DOHH2 (cell line): Measurements from ENCODE around the gene PRR36.

Source experiments
- H3F3A ChIP-seq: fragments of 200-600 bp; sonication (generic), shearing (Covaris generic); 2 replicates; pipeline ENCODE4 v1.6.0; 2016; ENCODE audit warnings: antibody characterized with exemption, mild to moderate bottlenecking; ENCODE audit not compliant: control insufficient read depth, insufficient read depth
- H3K27ac ChIP-seq: fragments of 200-600 bp; sonication (generic); 2 replicates; pipeline ENCODE4 v1.5.1; 2014; ENCODE audit warnings: low read depth, mild to moderate bottlenecking, low read length, moderate library complexity
- H3K27me3 ChIP-seq: fragments of 200-600 bp; sonication (generic); 2 replicates; pipeline ENCODE4 v1.6.1; 2014; ENCODE audit warnings: mild to moderate bottlenecking, low read length, mixed read lengths; ENCODE audit not compliant: control insufficient read depth
- H3K36me3 ChIP-seq: fragments of 200-600 bp; sonication (generic); 2 replicates; pipeline ENCODE4 v1.6.1; 2014; ENCODE audit warnings: mild to moderate bottlenecking, low read length, moderate library complexity, mixed read lengths; ENCODE audit not compliant: control insufficient read depth
- H3K4me1 ChIP-seq: fragments of 200-600 bp; sonication (generic); 2 replicates; pipeline ENCODE4 v1.6.1; 2014; ENCODE audit warnings: mild to moderate bottlenecking, low read length, mixed read lengths; ENCODE audit not compliant: control insufficient read depth
- H3K4me2 ChIP-seq: fragments of 200-600 bp; sonication (generic); 2 replicates; pipeline ENCODE4 v1.6.0; 2014; ENCODE audit warnings: mild to moderate bottlenecking, low read length, moderate library complexity
- H3K4me3 ChIP-seq: fragments of 200-600 bp; sonication (generic); 2 replicates; pipeline ENCODE4 v1.5.1; 2014; ENCODE audit warnings: mild to moderate bottlenecking, low read length, mixed read lengths
- H3K79me2 ChIP-seq: fragments of 200-600 bp; sonication (generic); 2 replicates; pipeline ENCODE4 v1.6.1; 2014; ENCODE audit warnings: mild to moderate bottlenecking, low read length, mixed read lengths; ENCODE audit not compliant: control insufficient read depth
- H3K9me2 ChIP-seq: fragments of 200-600 bp; sonication (generic); replicated peaks from 2 replicates; pipeline ENCODE4 v1.6.1; 2014; ENCODE audit warnings: mild to moderate bottlenecking, low read length, mixed read lengths; ENCODE audit not compliant: control insufficient read depth
- H3K9me3 ChIP-seq: fragments of 200-600 bp; sonication (generic); 2 replicates; pipeline ENCODE4 v1.6.1; 2014; ENCODE audit warnings: antibody characterized with exemption, low read length, mixed read lengths; ENCODE audit not compliant: control insufficient read depth, insufficient read depth
- H4K20me1 ChIP-seq: fragments of 200-600 bp; sonication (generic); 2 replicates; pipeline ENCODE4 v1.6.0; 2014; ENCODE audit warnings: low read depth, mild to moderate bottlenecking, antibody characterized with exemption, low read length, moderate library complexity; ENCODE audit not compliant: control insufficient read depth, insufficient read depth
- CTCF ChIP-seq: fragments of 200-600 bp; sonication (generic); IDR thresholded peaks from one replicate; pipeline ENCODE4 v1.5.1; 2014; ENCODE audit warnings: antibody characterized with exemption, mild to moderate bottlenecking, low read depth, low read length; ENCODE audit not compliant: poor library complexity, severe bottlenecking
- EZH2phosphoT487 ChIP-seq: fragments of 200-600 bp; sonication (generic); IDR thresholded peaks from 2 replicates; pipeline ENCODE4 v1.6.1; 2017; ENCODE audit warnings: borderline replicate concordance, mild to moderate bottlenecking, antibody characterized with exemption, low read length, moderate library complexity, mixed read lengths

PRR36 gene

GRCh38 chr19:7868671-7869452 is 5.3 kb downstream of the PRR36 start:
- peaks cover 9% of the 10 kb centered on the region for H3F3A ChIP-seq
- H4K20me1 ChIP-seq, result no peaks in the 10 kb centered on the region
- peaks cover 17% of the 10 kb centered on the region for H3K27me3 ChIP-seq
- H3K27ac ChIP-seq, result no peak overlapping the region
- H3K36me3 ChIP-seq, result no peaks in the 10 kb centered on the region
- TF ChIP-seq CTCF (peak; percentile 74), EZH2phosphoT487 (no peak)
- no peaks in the 10 kb centered on the region for H3K79me2 ChIP-seq
- no peaks in the 10 kb centered on the region for H3K9me2 ChIP-seq
- peaks cover 44% of the 10 kb centered on the region for H3K4me1 ChIP-seq
- H3K9me3 ChIP-seq, result no peaks in the 10 kb centered on the region; the same call in 1 of the 2 replicates
- peak overlapping the region; percentile 75 for H3K4me3 ChIP-seq
- peak overlapping the region; percentile 99 for H3K4me2 ChIP-seq

- H3K9me3 ChIP-seq, result no peaks in the 10 kb centered on the region; the same call in 1 of the 2 replicates
- H3K4me3 ChIP-seq, result peak overlapping the region; percentile 75
- no peaks in the 10 kb centered on the region for H3K36me3 ChIP-seq
- no peaks in the 10 kb centered on the region for H3K79me2 ChIP-seq
- TF ChIP-seq CTCF (no peak), EZH2phosphoT487 (no peak)
- H3K27me3 ChIP-seq, result peaks cover 11% of the 10 kb centered on the region
- H3F3A ChIP-seq, result peaks cover 9% of the 10 kb centered on the region
- H3K4me2 ChIP-seq, result peak overlapping the region; percentile 99
- H4K20me1 ChIP-seq, result no peaks in the 10 kb centered on the region
- H3K9me2 ChIP-seq, result no peaks in the 10 kb centered on the region
- no peak overlapping the region for H3K27ac ChIP-seq
- peaks cover 44% of the 10 kb centered on the region for H3K4me1 ChIP-seq
Measured at GRCh38 chr19:7868326-7868670, 5.9 kb downstream of the PRR36 start.

- H3K9me3 ChIP-seq, result no peaks in the 10 kb centered on the region; the same call in 1 of the 2 replicates
- no peak overlapping the region for H3K27ac ChIP-seq
- H3K4me2 ChIP-seq, result no peak overlapping the region
- no peaks in the 10 kb centered on the region for H3K79me2 ChIP-seq
- no peaks in the 10 kb centered on the region for H3K36me3 ChIP-seq
- no peak for TF ChIP-seq EZH2phosphoT487
- TF ChIP-seq CTCF, result no peak
- H3K4me3 ChIP-seq, result no peak overlapping the region
- no peaks in the 10 kb centered on the region for H4K20me1 ChIP-seq
- H3K4me1 ChIP-seq, result peaks cover 40% of the 10 kb centered on the region
- H3F3A ChIP-seq, result peaks cover 9% of the 10 kb centered on the region
- H3K27me3 ChIP-seq, result peaks cover 11% of the 10 kb centered on the region
- H3K9me2 ChIP-seq, result no peaks in the 10 kb centered on the region
Measured at GRCh38 chr19:7867092-7867844, 6.9 kb downstream of the PRR36 start.
